MM.1S (cell line): ENCODE results near the gene TRABD2B.

Experiments
- DNase-seq: peaks from one replicate; pipeline ENCODE4 v3.0.0-alpha.2; 2015
- H2AFZ ChIP-seq: fragments of 300-600 bp; sonication (generic); 2 replicates; pipeline ENCODE4 v1.6.0; 2016; ENCODE audit warnings: antibody characterized with exemption, low read length
- H3F3A ChIP-seq: fragments of 300-600 bp; sonication (generic); 2 replicates; pipeline ENCODE4 v1.6.1; 2016; ENCODE audit warnings: mild to moderate bottlenecking, antibody characterized with exemption, low read length, moderate library complexity, mixed read lengths; ENCODE audit not compliant: insufficient read depth
- H3K27ac ChIP-seq: fragments of 300-600 bp; sonication (generic); 2 replicates; pipeline ENCODE4 v1.5.1; 2016; ENCODE audit warnings: mild to moderate bottlenecking, low read length
- H3K27me3 ChIP-seq: fragments of 300-600 bp; sonication (generic); replicated peaks from 2 replicates; pipeline ENCODE4 v1.6.0; 2016; ENCODE audit warnings: low read length; ENCODE audit not compliant: insufficient read depth
- H3K36me3 ChIP-seq: fragments of 300-600 bp; sonication (generic); replicated peaks from 2 replicates; pipeline ENCODE4 v1.6.1; 2016; ENCODE audit warnings: mild to moderate bottlenecking, low read length, mixed read lengths; ENCODE audit not compliant: insufficient read depth
- H3K4me1 ChIP-seq: fragments of 300-600 bp; sonication (generic); 2 replicates; pipeline ENCODE4 v1.6.1; 2016; ENCODE audit warnings: low read length, mixed read lengths
- H3K4me2 ChIP-seq: fragments of 300-600 bp; sonication (generic); 2 replicates; pipeline ENCODE4 v1.6.0; 2016; ENCODE audit warnings: low read depth, low read length
- H3K4me3 ChIP-seq: fragments of 300-600 bp; sonication (generic); 2 replicates; pipeline ENCODE4 v1.5.1; 2016; ENCODE audit warnings: low read length, mixed read lengths
- H3K79me2 ChIP-seq: fragments of 300-600 bp; sonication (generic); 2 replicates; pipeline ENCODE4 v1.6.1; 2016; ENCODE audit warnings: mixed run types, low read length, mixed read lengths
- H3K9ac ChIP-seq: fragments of 300-600 bp; sonication (generic); 2 replicates; pipeline ENCODE4 v1.6.1; 2016; ENCODE audit warnings: low read length, mixed read lengths
- H3K9me2 ChIP-seq: fragments of 300-600 bp; sonication (generic); replicated peaks from 2 replicates; pipeline ENCODE4 v1.6.1; 2016; ENCODE audit warnings: mild to moderate bottlenecking, low read length, mixed read lengths; ENCODE audit not compliant: insufficient read depth
- H3K9me3 ChIP-seq: fragments of 300-600 bp; sonication (generic); replicated peaks from 2 replicates; pipeline ENCODE4 v1.6.1; 2016; ENCODE audit warnings: mild to moderate bottlenecking, low read length, mixed read lengths; ENCODE audit not compliant: insufficient read depth
- H4K20me1 ChIP-seq: fragments of 300-600 bp; sonication (generic); 2 replicates; pipeline ENCODE4 v1.6.1; 2016; ENCODE audit warnings: mild to moderate bottlenecking, low read length, moderate library complexity, mixed read lengths; ENCODE audit not compliant: insufficient read depth
- EZH2 ChIP-seq: fragments of 300-600 bp; sonication (generic); optimal IDR thresholded peaks from 2 replicates; pipeline ENCODE3; 2017; ENCODE audit warnings: low read depth, mild to moderate bottlenecking, antibody characterized with exemption, low read length, mixed read lengths
- EZH2phosphoT487 ChIP-seq: fragments of 300-600 bp; sonication (generic); IDR thresholded peaks from 2 replicates; pipeline ENCODE4 v1.6.1; 2018; ENCODE audit warnings: antibody characterized with exemption, low read length
- TF ChIP-seq, protein P1 (sequence below): fragments of 300-600 bp; sonication (generic); IDR thresholded peaks from 2 replicates; pipeline ENCODE4 v1.5.1; 2016; ENCODE audit warnings: antibody characterized with exemption, low read length, mixed read lengths

The TRABD2B gene

DNA sequence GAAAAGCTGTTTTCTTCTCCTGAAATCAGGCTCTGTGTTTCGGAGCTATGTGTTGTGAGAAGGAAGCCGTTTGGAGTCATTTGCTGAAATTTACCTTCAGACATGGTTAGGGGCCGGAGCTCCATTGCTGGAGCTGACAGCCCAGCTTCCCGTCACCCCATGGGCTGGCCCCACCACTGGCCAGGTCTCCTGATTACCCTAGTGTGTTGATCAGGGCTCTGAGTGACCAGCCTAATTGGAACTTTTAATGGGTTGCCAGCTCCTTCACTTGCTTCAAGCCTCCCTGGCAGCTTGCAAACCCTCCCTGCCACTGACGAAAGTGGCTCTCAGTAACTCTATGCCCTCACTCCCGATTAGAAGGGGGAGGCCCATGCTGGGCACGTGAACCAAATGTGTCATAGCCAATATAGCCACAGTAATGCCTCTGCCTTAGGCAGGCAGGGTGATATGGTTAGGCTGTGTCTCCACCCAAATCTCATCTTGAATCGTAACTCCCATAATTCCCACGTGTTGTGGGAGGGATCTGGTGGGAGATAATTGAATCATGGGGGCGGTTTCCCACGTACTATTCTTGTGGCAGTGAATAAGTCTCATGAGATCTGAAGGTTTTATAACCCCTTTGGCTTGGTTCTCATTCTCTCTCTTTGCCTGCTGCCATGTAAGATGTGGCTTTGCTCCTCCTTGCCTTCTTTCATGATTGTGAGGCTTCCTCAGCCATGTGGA is 224.1 kb downstream of the TRABD2B start:
- H3K79me2 ChIP-seq = no peaks in the 10 kb centered on the region
- TF ChIP-seq EZH2phosphoT487 (no peak), EZH2 (no peak)
- TF ChIP-seq, protein P1, sequence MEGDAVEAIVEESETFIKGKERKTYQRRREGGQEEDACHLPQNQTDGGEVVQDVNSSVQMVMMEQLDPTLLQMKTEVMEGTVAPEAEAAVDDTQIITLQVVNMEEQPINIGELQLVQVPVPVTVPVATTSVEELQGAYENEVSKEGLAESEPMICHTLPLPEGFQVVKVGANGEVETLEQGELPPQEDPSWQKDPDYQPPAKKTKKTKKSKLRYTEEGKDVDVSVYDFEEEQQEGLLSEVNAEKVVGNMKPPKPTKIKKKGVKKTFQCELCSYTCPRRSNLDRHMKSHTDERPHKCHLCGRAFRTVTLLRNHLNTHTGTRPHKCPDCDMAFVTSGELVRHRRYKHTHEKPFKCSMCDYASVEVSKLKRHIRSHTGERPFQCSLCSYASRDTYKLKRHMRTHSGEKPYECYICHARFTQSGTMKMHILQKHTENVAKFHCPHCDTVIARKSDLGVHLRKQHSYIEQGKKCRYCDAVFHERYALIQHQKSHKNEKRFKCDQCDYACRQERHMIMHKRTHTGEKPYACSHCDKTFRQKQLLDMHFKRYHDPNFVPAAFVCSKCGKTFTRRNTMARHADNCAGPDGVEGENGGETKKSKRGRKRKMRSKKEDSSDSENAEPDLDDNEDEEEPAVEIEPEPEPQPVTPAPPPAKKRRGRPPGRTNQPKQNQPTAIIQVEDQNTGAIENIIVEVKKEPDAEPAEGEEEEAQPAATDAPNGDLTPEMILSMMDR = no peak
- no peak overlapping the region for H3K9ac ChIP-seq
- H3K36me3 ChIP-seq = no peaks in the 10 kb centered on the region
- H3K27ac ChIP-seq = no peak overlapping the region
- no peak for DNase-seq
- no peak overlapping the region for H2AFZ ChIP-seq
- H3K4me1 ChIP-seq = no peaks in the 10 kb centered on the region
- H3K4me2 ChIP-seq = no peak overlapping the region
- no peaks in the 10 kb centered on the region; the same call in 1 of the 2 replicates for H3K27me3 ChIP-seq
- H3K4me3 ChIP-seq = no peak overlapping the region
- H4K20me1 ChIP-seq = no peaks in the 10 kb centered on the region
- H3F3A ChIP-seq = no peaks in the 10 kb centered on the region
- no peaks in the 10 kb centered on the region for H3K9me2 ChIP-seq
- H3K9me3 ChIP-seq = no peaks in the 10 kb centered on the region

DNA sequence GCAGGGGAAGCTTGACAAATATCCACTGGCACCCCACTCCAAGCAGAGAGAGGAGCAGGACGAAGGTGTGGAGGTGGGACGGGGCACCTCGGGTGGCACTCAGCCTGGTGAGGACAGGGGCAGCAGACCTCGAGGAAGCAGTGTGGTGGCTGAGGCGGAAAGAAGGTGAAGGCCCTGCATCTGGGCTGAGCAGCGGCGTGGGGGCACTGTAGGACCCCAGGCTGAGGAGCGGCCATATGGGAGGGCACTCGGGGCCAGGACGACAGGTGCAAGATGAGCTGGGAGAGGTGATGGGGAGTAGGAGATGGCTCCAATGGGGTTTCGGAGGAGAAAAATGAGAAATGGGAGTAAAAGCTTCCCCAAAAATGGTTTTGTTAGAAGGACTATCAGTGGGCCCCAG is 224.9 kb downstream of the TRABD2B start:
- H3K9me2 ChIP-seq = no peaks in the 10 kb centered on the region
- TF ChIP-seq EZH2 (no peak), EZH2phosphoT487 (no peak)
- no peak overlapping the region for H3K4me3 ChIP-seq

DNA sequence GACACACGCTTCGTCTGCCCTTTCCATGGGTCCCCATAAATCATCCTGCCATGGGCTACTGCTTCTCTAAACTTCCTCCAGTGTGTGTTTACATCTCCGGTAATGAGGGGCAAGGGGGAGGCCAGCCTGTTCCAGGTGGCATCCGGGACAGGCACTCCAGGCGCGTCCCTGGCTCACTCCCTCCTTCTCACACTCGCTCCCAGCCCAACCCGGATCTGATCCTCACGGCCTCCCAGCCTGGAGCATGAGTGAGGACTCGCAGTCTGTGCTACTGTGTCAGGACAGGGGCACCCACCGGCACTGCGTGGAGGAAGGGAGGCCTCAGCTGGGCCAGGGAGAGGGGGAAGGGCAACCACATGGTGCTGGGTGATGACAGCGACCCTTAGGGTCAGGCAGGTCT is 225.4 kb downstream of the TRABD2B start:
- H4K20me1 ChIP-seq = no peaks in the 10 kb centered on the region
- no peaks in the 10 kb centered on the region; the same call in 1 of the 2 replicates for H3K27me3 ChIP-seq
- H3K36me3 ChIP-seq = no peaks in the 10 kb centered on the region
- H3K4me3 ChIP-seq = no peak overlapping the region
- no peak overlapping the region for H2AFZ ChIP-seq
- TF ChIP-seq EZH2 = no peak
- TF ChIP-seq, protein P1 = no peak
- TF ChIP-seq EZH2phosphoT487 = no peak
- DNase-seq = no peak
- H3K9me2 ChIP-seq = no peaks in the 10 kb centered on the region
- no peaks in the 10 kb centered on the region for H3K79me2 ChIP-seq
- no peaks in the 10 kb centered on the region for H3K4me1 ChIP-seq
- H3K27ac ChIP-seq = no peak overlapping the region
- H3K9me3 ChIP-seq = no peaks in the 10 kb centered on the region
- no peak overlapping the region for H3K4me2 ChIP-seq
- no peak overlapping the region for H3K9ac ChIP-seq
- no peaks in the 10 kb centered on the region for H3F3A ChIP-seq

More for the DNA sequence above, 224.9 kb downstream of the TRABD2B start:
- Histone ChIP-seq H2AFZ (no peak overlapping the region), H3K9me3 (no peaks in the 10 kb centered on the region), H3K79me2 (no peaks in the 10 kb centered on the region), H4K20me1 (no peaks in the 10 kb centered on the region), H3K27ac (no peak overlapping the region), H3K36me3 (no peaks in the 10 kb centered on the region), H3K4me1 (no peaks in the 10 kb centered on the region), H3K4me2 (no peak overlapping the region), H3K9ac (no peak overlapping the region), H3F3A (no peaks in the 10 kb centered on the region), H3K27me3 (no peaks in the 10 kb centered on the region; the same call in 1 of the 2 replicates)
- DNase-seq = no peak

DNA sequence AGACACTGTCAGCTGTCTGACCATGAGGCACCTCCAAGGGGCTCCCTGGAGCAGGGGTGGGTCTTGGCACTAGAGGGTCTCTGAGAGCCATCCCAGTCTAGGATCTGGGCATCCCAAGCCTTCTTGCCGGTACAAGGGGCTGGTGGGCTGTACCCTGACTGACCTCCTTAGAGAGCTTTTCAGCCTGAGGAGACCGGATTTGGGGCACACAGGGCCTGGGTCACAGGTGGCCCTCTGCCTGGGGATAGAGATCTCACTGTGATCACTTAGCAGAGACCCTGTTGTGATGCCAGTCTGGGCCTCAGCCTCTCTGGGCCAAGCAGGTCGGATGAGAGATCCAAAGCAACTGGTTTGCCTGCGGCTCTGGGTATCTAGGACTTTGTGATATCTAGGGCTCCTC is 227.2 kb downstream of the TRABD2B start:
- no peak for DNase-seq
- no peak for TF ChIP-seq EZH2phosphoT487
- TF ChIP-seq, protein P1 = no peak
- TF ChIP-seq EZH2 = no peak

More for the DNA sequence above, 227.2 kb downstream of the TRABD2B start:
- Histone ChIP-seq H3K4me3 (no peak overlapping the region), H3F3A (no peaks in the 10 kb centered on the region), H3K4me1 (no peaks in the 10 kb centered on the region), H3K27ac (no peak overlapping the region), H3K4me2 (no peak overlapping the region), H2AFZ (no peak overlapping the region), H3K9me3 (no peaks in the 10 kb centered on the region), H3K9ac (no peak overlapping the region), H3K9me2 (no peaks in the 10 kb centered on the region), H3K27me3 (no peaks in the 10 kb centered on the region; the same call in 1 of the 2 replicates), H3K79me2 (no peaks in the 10 kb centered on the region), H3K36me3 (no peaks in the 10 kb centered on the region), H4K20me1 (no peaks in the 10 kb centered on the region)
